GM10266 (cell line): Measurements from ENCODE around the gene SLC35C1.

Experiments used
- DNase-seq: peaks from one replicate; pipeline ENCODE4 v3.0.0; 2012; ENCODE audit errors: extremely low spot score
- CTCF ChIP-seq: IDR thresholded peaks from 2 replicates; pipeline ENCODE4 v1.5.1; 2012; ENCODE audit warnings: mild to moderate bottlenecking, low read depth; ENCODE audit not compliant: control insufficient read depth, insufficient read depth; ENCODE audit errors: missing control alignments

Gene SLC35C1

GRCh38 chr11:45773786-45774655, 30.9 kb upstream of the SLC35C1 start:
- TF ChIP-seq CTCF, result no peak
- DNase-seq, result no peak

- TF ChIP-seq CTCF, result no peak
- no peak for DNase-seq
Measured at GRCh38 chr11:45774786-45775185, 30.2 kb upstream of the SLC35C1 start.

GRCh38 chr11:45777127-45777969, 27.6 kb upstream of the SLC35C1 start:
- TF ChIP-seq CTCF, result no peak

GRCh38 chr11:45778341-45778740, 26.6 kb upstream of the SLC35C1 start:
- DNase-seq, result no peak
- TF ChIP-seq CTCF, result no peak

More at GRCh38 chr11:45777127-45777969, 27.6 kb upstream of the SLC35C1 start:
- no peak for DNase-seq

GRCh38 chr11:45779602-45780001, 25.3 kb upstream of the SLC35C1 start:
- no peak for DNase-seq
- no peak for TF ChIP-seq CTCF

GRCh38 chr11:45786272-45786671, 18.7 kb upstream of the SLC35C1 start:
- no peak for DNase-seq
- no peak for TF ChIP-seq CTCF
